Neural crest cell (in vitro differentiated cells): Measurements from ENCODE around the gene RASSF9. TPM values are rescaled to one million over a fixed set of nuclear protein-coding genes. Genes with fewer than 3 reads are reported as not detected.

Source experiments
- DNase-seq: peaks from one replicate; pipeline ENCODE4 v3.0.0; 2021; ENCODE audit warnings: low read depth, mixed read lengths, low spot score
- H3K27ac Mint-ChIP-seq: one replicate; pipeline ENCODE4 v1.8.0; 2021; ENCODE audit warnings: mild to moderate bottlenecking, mixed read lengths; ENCODE audit not compliant: unreplicated experiment
- H3K27me3 Mint-ChIP-seq: 2 replicates; pipeline ENCODE4 v1.8.0; 2021; ENCODE audit warnings: low read depth, mild to moderate bottlenecking, mixed read lengths
- H3K36me3 Mint-ChIP-seq: 2 replicates; pipeline ENCODE4 v1.8.0; 2021; ENCODE audit warnings: low read depth, mild to moderate bottlenecking, mixed read lengths
- H3K4me1 Mint-ChIP-seq: 2 replicates; pipeline ENCODE4 v1.8.0; 2021; ENCODE audit warnings: mixed read lengths
- H3K4me3 Mint-ChIP-seq: one replicate; pipeline ENCODE4 v1.8.0; 2021; ENCODE audit warnings: mild to moderate bottlenecking, mixed read lengths
- H3K9me3 Mint-ChIP-seq: 2 replicates; pipeline ENCODE4 v1.8.0; 2021; ENCODE audit warnings: mixed read lengths
- total RNA-seq: library from RNA; stranded (reverse); gene quantifications from 2 replicates; pipeline ENCODE4 v1.2.1, GENCODE V29; 2021
- TF ChIP-seq, protein P1 (sequence below): fragments of 200-600 bp; sonication (generic); conservative IDR thresholded peaks from 2 replicates; pipeline ENCODE4 v1.5.0; 2021; ENCODE audit warnings: antibody characterized with exemption, mild to moderate bottlenecking

The RASSF9 gene
- total RNA-seq, 1 donor from 2014 or later, result not detected

DNA sequence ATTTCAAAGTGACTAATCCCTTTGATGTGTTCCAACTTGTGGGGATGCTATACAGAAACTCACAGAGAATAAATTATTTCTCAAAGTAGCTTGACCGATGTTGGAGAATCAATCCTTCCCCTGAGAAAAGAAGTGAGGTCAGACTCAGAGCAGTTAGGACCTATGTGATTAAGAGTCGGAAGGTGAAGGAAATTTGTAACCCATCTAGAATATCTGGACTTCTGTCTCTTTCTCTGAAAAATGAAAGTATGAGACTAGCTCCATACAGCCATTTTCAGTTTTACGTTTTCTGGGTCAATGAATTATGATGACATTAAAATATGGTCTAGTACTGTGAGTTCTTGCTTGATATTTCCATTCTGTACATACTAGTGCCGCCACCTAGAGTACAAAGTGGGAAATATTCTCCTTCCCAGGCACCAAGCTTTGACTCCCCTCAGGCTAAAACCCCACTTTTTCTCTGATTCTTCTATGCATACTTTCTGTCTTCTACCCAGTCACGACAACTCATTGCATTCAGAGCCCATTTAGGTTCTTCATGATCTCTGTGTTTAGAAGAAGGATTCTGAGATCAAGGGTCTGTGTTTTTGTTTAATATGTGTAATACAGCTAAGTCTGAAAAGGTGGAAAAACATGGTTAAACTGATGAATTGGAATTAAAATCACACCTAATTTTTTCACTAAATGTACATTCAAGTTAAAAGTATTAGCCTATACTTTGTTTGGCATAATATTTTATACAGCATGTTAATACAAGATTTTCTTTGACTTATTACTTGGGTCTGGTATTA lies 31.0 kb upstream of the RASSF9 start:
- DNase-seq, result peak; percentile 17
- no peaks in the 10 kb centered on the region for H3K4me1 Mint-ChIP-seq
- H3K9me3 Mint-ChIP-seq, result no peaks in the 10 kb centered on the region

DNA sequence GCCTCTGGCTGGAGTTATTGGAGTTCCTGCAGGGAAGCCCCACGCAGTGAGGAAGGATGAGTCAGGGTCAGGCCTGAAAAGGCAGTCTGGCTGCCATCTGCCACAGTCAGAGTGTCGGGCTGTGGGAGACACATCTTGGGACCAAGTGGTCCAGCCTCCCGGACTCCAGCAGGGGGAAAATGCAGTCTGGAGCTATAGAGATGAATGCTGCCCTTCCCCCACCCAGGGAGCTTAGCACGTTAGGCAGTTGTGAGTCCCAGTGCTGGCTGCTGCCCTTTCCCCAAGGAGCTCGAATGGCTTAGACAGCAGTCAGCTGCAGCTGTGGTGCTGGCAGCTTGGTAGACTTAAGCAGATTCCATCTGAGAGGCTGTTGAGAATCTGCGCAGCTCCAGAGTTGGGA lies 29.7 kb upstream of the RASSF9 start:
- DNase-seq, result no peak

More for the DNA sequence above, 31.0 kb upstream of the RASSF9 start:
- Mint-ChIP-seq H3K27me3 (peaks cover 7% of the 10 kb centered on the region), H3K36me3 (no peaks in the 10 kb centered on the region), H3K27ac (no peak overlapping the region), H3K4me3 (no peak overlapping the region)
- TF ChIP-seq, protein P1, sequence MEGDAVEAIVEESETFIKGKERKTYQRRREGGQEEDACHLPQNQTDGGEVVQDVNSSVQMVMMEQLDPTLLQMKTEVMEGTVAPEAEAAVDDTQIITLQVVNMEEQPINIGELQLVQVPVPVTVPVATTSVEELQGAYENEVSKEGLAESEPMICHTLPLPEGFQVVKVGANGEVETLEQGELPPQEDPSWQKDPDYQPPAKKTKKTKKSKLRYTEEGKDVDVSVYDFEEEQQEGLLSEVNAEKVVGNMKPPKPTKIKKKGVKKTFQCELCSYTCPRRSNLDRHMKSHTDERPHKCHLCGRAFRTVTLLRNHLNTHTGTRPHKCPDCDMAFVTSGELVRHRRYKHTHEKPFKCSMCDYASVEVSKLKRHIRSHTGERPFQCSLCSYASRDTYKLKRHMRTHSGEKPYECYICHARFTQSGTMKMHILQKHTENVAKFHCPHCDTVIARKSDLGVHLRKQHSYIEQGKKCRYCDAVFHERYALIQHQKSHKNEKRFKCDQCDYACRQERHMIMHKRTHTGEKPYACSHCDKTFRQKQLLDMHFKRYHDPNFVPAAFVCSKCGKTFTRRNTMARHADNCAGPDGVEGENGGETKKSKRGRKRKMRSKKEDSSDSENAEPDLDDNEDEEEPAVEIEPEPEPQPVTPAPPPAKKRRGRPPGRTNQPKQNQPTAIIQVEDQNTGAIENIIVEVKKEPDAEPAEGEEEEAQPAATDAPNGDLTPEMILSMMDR, result peak; percentile 90

DNA sequence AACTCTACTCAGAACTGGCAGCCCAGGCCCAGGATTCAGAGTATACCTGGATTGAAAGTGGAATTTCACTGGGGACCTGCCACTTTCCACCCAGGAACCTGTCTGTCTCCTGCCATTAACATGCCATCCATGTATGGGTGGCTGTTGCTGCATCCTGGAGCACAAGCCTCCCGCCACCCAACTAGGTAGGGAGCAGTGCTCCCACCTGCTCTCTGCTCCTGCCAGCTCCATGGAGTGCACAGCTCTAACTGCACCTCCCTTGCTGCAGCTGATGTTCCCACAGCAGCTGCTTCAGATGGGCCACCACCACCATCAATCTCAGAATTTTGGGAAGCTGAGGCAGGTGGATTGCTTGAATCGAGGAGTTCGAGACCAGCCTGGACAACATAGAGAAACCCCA lies 20.8 kb upstream of the RASSF9 start:
- no peaks in the 10 kb centered on the region for H3K27me3 Mint-ChIP-seq
- TF ChIP-seq, protein P1, result no peak
- peaks cover 5% of the 10 kb centered on the region for H3K9me3 Mint-ChIP-seq
- no peaks in the 10 kb centered on the region for H3K4me1 Mint-ChIP-seq
- no peak overlapping the region for H3K4me3 Mint-ChIP-seq
- DNase-seq, result no peak
- no peaks in the 10 kb centered on the region for H3K36me3 Mint-ChIP-seq
- no peak overlapping the region for H3K27ac Mint-ChIP-seq

More for the DNA sequence above, 29.7 kb upstream of the RASSF9 start:
- H3K9me3 Mint-ChIP-seq, result peaks cover 2% of the 10 kb centered on the region
- TF ChIP-seq, protein P1, result no peak
- no peak overlapping the region for H3K27ac Mint-ChIP-seq
- no peak overlapping the region for H3K4me3 Mint-ChIP-seq
- H3K36me3 Mint-ChIP-seq, result no peaks in the 10 kb centered on the region
- H3K4me1 Mint-ChIP-seq, result no peaks in the 10 kb centered on the region
- H3K27me3 Mint-ChIP-seq, result peaks cover 7% of the 10 kb centered on the region

DNA sequence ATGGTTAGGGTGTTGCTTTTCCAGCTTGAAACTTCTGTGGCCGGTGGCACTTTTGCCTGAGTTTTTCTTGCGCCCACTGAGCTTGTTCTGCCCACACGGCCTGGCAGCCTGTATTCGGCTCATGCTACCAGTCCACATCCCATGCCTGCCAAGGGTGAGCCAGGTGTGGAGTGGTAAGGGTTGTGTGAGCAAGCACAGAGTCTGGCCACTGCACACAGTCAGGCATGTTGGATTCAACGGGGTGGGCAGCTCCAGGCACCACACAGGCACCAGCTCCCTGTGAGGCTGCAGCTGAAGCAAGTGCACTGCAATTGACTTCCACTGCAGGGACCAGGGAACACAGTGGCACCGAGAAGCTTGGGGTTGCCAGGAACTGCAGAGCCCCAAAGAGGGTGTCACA lies 19.1 kb upstream of the RASSF9 start:
- H3K27ac Mint-ChIP-seq, result no peak overlapping the region

DNA sequence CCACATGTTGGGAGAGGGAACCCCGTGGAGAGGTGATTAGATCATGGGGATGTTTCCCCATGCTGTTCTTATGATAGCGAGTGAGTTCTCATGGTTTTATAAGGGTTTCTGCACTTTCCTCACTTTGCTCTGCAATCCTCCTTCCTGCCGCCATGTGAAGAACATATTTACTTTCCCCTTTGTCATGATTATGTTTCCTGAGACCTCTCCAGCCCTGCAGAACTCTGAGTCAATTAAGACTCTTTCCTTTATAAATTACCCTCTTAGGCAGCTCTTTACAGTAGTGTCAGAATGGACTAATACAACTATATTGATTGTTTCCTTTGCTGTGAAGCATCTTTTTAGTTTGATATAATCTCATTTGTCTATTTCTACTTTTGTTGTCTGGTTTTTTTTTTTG lies 13.1 kb upstream of the RASSF9 start:
- Mint-ChIP-seq H3K27ac (no peak overlapping the region), H3K9me3 (peaks cover 5% of the 10 kb centered on the region), H3K4me3 (no peak overlapping the region)

More for the DNA sequence above, 19.1 kb upstream of the RASSF9 start:
- Mint-ChIP-seq H3K9me3 (peaks cover 5% of the 10 kb centered on the region), H3K36me3 (no peaks in the 10 kb centered on the region), H3K4me3 (no peak overlapping the region), H3K27me3 (no peaks in the 10 kb centered on the region), H3K4me1 (no peaks in the 10 kb centered on the region)
- TF ChIP-seq, protein P1, result no peak
- no peak for DNase-seq

More for the DNA sequence above, 13.1 kb upstream of the RASSF9 start:
- H3K4me1 Mint-ChIP-seq, result no peaks in the 10 kb centered on the region
- TF ChIP-seq, protein P1, result no peak
- DNase-seq, result no peak
- no peaks in the 10 kb centered on the region for H3K27me3 Mint-ChIP-seq
- H3K36me3 Mint-ChIP-seq, result no peaks in the 10 kb centered on the region
